DND-41 (cell line): ENCODE data around the gene UVRAG.
"Not testable (repeated sequence)": the region's sequence is repeated elsewhere in the genome, so short reads cannot be mapped to it uniquely, and the experiment has no call there.

ENCODE experiments used
- ATAC-seq: fragments of 200-7000 bp; cut with Tn5 transposase; 3 replicates; pipeline ENCODE4 v1.9.1; 2021; ENCODE audit warnings: low read depth; ENCODE audit not compliant: insufficient read depth
- DNase-seq: peaks from one replicate; pipeline ENCODE4 v3.0.0-alpha.2; 2020
- H2AFZ ChIP-seq: 2 replicates; pipeline ENCODE4 v1.6.0; 2012; ENCODE audit warnings: low read depth, low read length
- H3K27ac ChIP-seq: 2 replicates; pipeline ENCODE4 v1.5.1; 2012; ENCODE audit warnings: low read length, inconsistent platforms
- H3K27me3 ChIP-seq: fragments of 200-600 bp; sonication (generic); 2 replicates; pipeline ENCODE4 v1.6.0; 2012; ENCODE audit warnings: low read length, mild to moderate bottlenecking, inconsistent platforms; ENCODE audit not compliant: insufficient read depth, poor library complexity
- H3K36me3 ChIP-seq: 2 replicates; pipeline ENCODE4 v1.5.1; 2012; ENCODE audit warnings: low read length, inconsistent platforms; ENCODE audit not compliant: insufficient read depth
- H3K4me1 ChIP-seq: 2 replicates; pipeline ENCODE4 v1.5.1; 2012; ENCODE audit warnings: mild to moderate bottlenecking, low read length; ENCODE audit not compliant: insufficient read depth
- H3K4me2 ChIP-seq: 2 replicates; pipeline ENCODE4 v1.6.0; 2012; ENCODE audit warnings: mild to moderate bottlenecking, moderate library complexity, low read length, inconsistent platforms; ENCODE audit not compliant: insufficient read depth
- H3K4me3 ChIP-seq, 2 experiments: fragments of 200-600 bp in 1 of 2; shearing (Covaris generic) in 1 of 2; 2 replicates each; pipeline ENCODE4 v1.5.1; 2012 to 2016; ENCODE audit warnings: inconsistent platforms in 2 of 2, low read length in 2 of 2, mild to moderate bottlenecking in 2 of 2, low read depth in 1 of 2, moderate library complexity in 1 of 2
- H3K79me2 ChIP-seq: 2 replicates; pipeline ENCODE4 v1.6.0; 2012; ENCODE audit warnings: low read length, inconsistent platforms; ENCODE audit not compliant: insufficient read depth
- H3K9ac ChIP-seq: 2 replicates; pipeline ENCODE4 v1.6.0; 2012; ENCODE audit warnings: low read depth, mild to moderate bottlenecking, inconsistent platforms, low read length, moderate library complexity
- H3K9me3 ChIP-seq: 2 replicates; pipeline ENCODE4 v1.5.1; 2012; ENCODE audit warnings: low read length, moderate library complexity, mild to moderate bottlenecking, inconsistent platforms; ENCODE audit not compliant: insufficient read depth, severe bottlenecking
- H4K20me1 ChIP-seq: 2 replicates; pipeline ENCODE4 v1.6.0; 2012; ENCODE audit warnings: low read length; ENCODE audit not compliant: insufficient read depth
- EZH2 ChIP-seq: IDR thresholded peaks from 3 replicates; pipeline ENCODE4 v1.6.1; 2012; ENCODE audit warnings: borderline replicate concordance, low read depth, mild to moderate bottlenecking, moderate library complexity, low read length, inconsistent platforms; ENCODE audit not compliant: severe bottlenecking
- TF ChIP-seq, protein P1 (sequence below): IDR thresholded peaks from 2 replicates; pipeline ENCODE4 v1.5.1; 2012; ENCODE audit warnings: borderline replicate concordance, low read length, moderate library complexity, mild to moderate bottlenecking; ENCODE audit not compliant: poor library complexity, severe bottlenecking; ENCODE audit errors: extremely low read depth

The UVRAG gene

GRCh38 chr11:75878933-75879332 is 63.9 kb downstream of the UVRAG start:
- peaks cover 18% of the 10 kb centered on the region; the same call in 1 of the 2 replicates for H3K36me3 ChIP-seq
- TF ChIP-seq, protein P1, sequence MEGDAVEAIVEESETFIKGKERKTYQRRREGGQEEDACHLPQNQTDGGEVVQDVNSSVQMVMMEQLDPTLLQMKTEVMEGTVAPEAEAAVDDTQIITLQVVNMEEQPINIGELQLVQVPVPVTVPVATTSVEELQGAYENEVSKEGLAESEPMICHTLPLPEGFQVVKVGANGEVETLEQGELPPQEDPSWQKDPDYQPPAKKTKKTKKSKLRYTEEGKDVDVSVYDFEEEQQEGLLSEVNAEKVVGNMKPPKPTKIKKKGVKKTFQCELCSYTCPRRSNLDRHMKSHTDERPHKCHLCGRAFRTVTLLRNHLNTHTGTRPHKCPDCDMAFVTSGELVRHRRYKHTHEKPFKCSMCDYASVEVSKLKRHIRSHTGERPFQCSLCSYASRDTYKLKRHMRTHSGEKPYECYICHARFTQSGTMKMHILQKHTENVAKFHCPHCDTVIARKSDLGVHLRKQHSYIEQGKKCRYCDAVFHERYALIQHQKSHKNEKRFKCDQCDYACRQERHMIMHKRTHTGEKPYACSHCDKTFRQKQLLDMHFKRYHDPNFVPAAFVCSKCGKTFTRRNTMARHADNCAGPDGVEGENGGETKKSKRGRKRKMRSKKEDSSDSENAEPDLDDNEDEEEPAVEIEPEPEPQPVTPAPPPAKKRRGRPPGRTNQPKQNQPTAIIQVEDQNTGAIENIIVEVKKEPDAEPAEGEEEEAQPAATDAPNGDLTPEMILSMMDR: no peak
- no peak overlapping the region for H3K4me2 ChIP-seq
- H3K9ac ChIP-seq: no peak overlapping the region
- H3K4me3 ChIP-seq: no peak overlapping the region
- peaks cover 4% of the 10 kb centered on the region; the same call in 1 of the 2 replicates for H3K79me2 ChIP-seq
- no peaks in the 10 kb centered on the region for H4K20me1 ChIP-seq
- no peak overlapping the region for H2AFZ ChIP-seq
- H3K9me3 ChIP-seq: no peaks in the 10 kb centered on the region
- no peak overlapping the region for H3K27ac ChIP-seq
- H3K4me1 ChIP-seq: no peaks in the 10 kb centered on the region
- no peak for ATAC-seq
- no peaks in the 10 kb centered on the region for H3K27me3 ChIP-seq
- DNase-seq: no peak

- Histone ChIP-seq H3K4me1 (no peaks in the 10 kb centered on the region), H3K4me2 (no peak overlapping the region), H3K79me2 (peaks cover 4% of the 10 kb centered on the region; the same call in 1 of the 2 replicates), H4K20me1 (no peaks in the 10 kb centered on the region), H3K4me3 (no peak overlapping the region), H3K9me3 (no peaks in the 10 kb centered on the region), H3K27me3 (no peaks in the 10 kb centered on the region), H3K27ac (no peak overlapping the region), H2AFZ (no peak overlapping the region), H3K9ac (no peak overlapping the region), H3K36me3 (peaks cover 18% of the 10 kb centered on the region; the same call in 1 of the 2 replicates)
- DNase-seq (no peak), ATAC-seq (no peak)
- TF ChIP-seq, protein P1: no peak
- TF ChIP-seq EZH2: no peak
Observed at GRCh38 chr11:75879737-75880136, 64.7 kb downstream of the UVRAG start.

- H3K27ac ChIP-seq, H4K20me1 ChIP-seq, H3K9ac ChIP-seq, H3K4me3 ChIP-seq, ATAC-seq, H3K4me2 ChIP-seq, H3K27me3 ChIP-seq, H3K4me1 ChIP-seq, DNase-seq, H3K9me3 ChIP-seq, H2AFZ ChIP-seq, H3K79me2 ChIP-seq: not testable (repeated sequence)
- H3K36me3 ChIP-seq: peaks cover 18% of the 10 kb centered on the region; the same call in 1 of the 2 replicates
Observed at GRCh38 chr11:75880343-75880742, 65.3 kb downstream of the UVRAG start.

GRCh38 chr11:75884321-75884720 is 69.3 kb downstream of the UVRAG start:
- no peak overlapping the region for H3K9ac ChIP-seq
- no peak overlapping the region for H3K4me2 ChIP-seq
- H4K20me1 ChIP-seq: no peaks in the 10 kb centered on the region
- DNase-seq (no peak), ATAC-seq (no peak)
- peaks cover 14% of the 10 kb centered on the region; the same call in 1 of the 2 replicates for H3K36me3 ChIP-seq
- no peak overlapping the region for H3K27ac ChIP-seq
- H3K9me3 ChIP-seq: no peaks in the 10 kb centered on the region
- H3K4me1 ChIP-seq: no peaks in the 10 kb centered on the region
- H2AFZ ChIP-seq: no peak overlapping the region
- no peak for TF ChIP-seq EZH2
- TF ChIP-seq, protein P1: no peak
- no peaks in the 10 kb centered on the region for H3K27me3 ChIP-seq
- H3K79me2 ChIP-seq: no peaks in the 10 kb centered on the region
- H3K4me3 ChIP-seq: no peak overlapping the region
